DOHH2 (cell line): ENCODE data around the gene MAML1.
A peak's percentile ranks its signal among the peaks of the same experiment; 100 is the strongest.

ENCODE experiments used
- H3F3A ChIP-seq: fragments of 200-600 bp; sonication (generic), shearing (Covaris generic); 2 replicates; pipeline ENCODE4 v1.6.0; 2016; ENCODE audit warnings: antibody characterized with exemption, mild to moderate bottlenecking; ENCODE audit not compliant: control insufficient read depth, insufficient read depth
- H3K27ac ChIP-seq: fragments of 200-600 bp; sonication (generic); 2 replicates; pipeline ENCODE4 v1.5.1; 2014; ENCODE audit warnings: low read depth, mild to moderate bottlenecking, low read length, moderate library complexity
- H3K27me3 ChIP-seq: fragments of 200-600 bp; sonication (generic); 2 replicates; pipeline ENCODE4 v1.6.1; 2014; ENCODE audit warnings: mild to moderate bottlenecking, low read length, mixed read lengths; ENCODE audit not compliant: control insufficient read depth
- H3K36me3 ChIP-seq: fragments of 200-600 bp; sonication (generic); 2 replicates; pipeline ENCODE4 v1.6.1; 2014; ENCODE audit warnings: mild to moderate bottlenecking, low read length, moderate library complexity, mixed read lengths; ENCODE audit not compliant: control insufficient read depth
- H3K4me1 ChIP-seq: fragments of 200-600 bp; sonication (generic); 2 replicates; pipeline ENCODE4 v1.6.1; 2014; ENCODE audit warnings: mild to moderate bottlenecking, low read length, mixed read lengths; ENCODE audit not compliant: control insufficient read depth
- H3K4me2 ChIP-seq: fragments of 200-600 bp; sonication (generic); 2 replicates; pipeline ENCODE4 v1.6.0; 2014; ENCODE audit warnings: mild to moderate bottlenecking, low read length, moderate library complexity
- H3K4me3 ChIP-seq: fragments of 200-600 bp; sonication (generic); 2 replicates; pipeline ENCODE4 v1.5.1; 2014; ENCODE audit warnings: mild to moderate bottlenecking, low read length, mixed read lengths
- H3K79me2 ChIP-seq: fragments of 200-600 bp; sonication (generic); 2 replicates; pipeline ENCODE4 v1.6.1; 2014; ENCODE audit warnings: mild to moderate bottlenecking, low read length, mixed read lengths; ENCODE audit not compliant: control insufficient read depth
- H3K9me2 ChIP-seq: fragments of 200-600 bp; sonication (generic); replicated peaks from 2 replicates; pipeline ENCODE4 v1.6.1; 2014; ENCODE audit warnings: mild to moderate bottlenecking, low read length, mixed read lengths; ENCODE audit not compliant: control insufficient read depth
- H3K9me3 ChIP-seq: fragments of 200-600 bp; sonication (generic); 2 replicates; pipeline ENCODE4 v1.6.1; 2014; ENCODE audit warnings: antibody characterized with exemption, low read length, mixed read lengths; ENCODE audit not compliant: control insufficient read depth, insufficient read depth
- H4K20me1 ChIP-seq: fragments of 200-600 bp; sonication (generic); 2 replicates; pipeline ENCODE4 v1.6.0; 2014; ENCODE audit warnings: low read depth, mild to moderate bottlenecking, antibody characterized with exemption, low read length, moderate library complexity; ENCODE audit not compliant: control insufficient read depth, insufficient read depth
- CTCF ChIP-seq: fragments of 200-600 bp; sonication (generic); IDR thresholded peaks from one replicate; pipeline ENCODE4 v1.5.1; 2014; ENCODE audit warnings: antibody characterized with exemption, mild to moderate bottlenecking, low read depth, low read length; ENCODE audit not compliant: poor library complexity, severe bottlenecking
- EZH2phosphoT487 ChIP-seq: fragments of 200-600 bp; sonication (generic); IDR thresholded peaks from 2 replicates; pipeline ENCODE4 v1.6.1; 2017; ENCODE audit warnings: borderline replicate concordance, mild to moderate bottlenecking, antibody characterized with exemption, low read length, moderate library complexity, mixed read lengths

Gene MAML1

GRCh38 chr5:179800071-179800695, 67.6 kb downstream of the MAML1 start:
- Histone ChIP-seq H3K79me2 (peaks cover 15% of the 10 kb centered on the region), H4K20me1 (no peaks in the 10 kb centered on the region), H3K27ac (no peak overlapping the region), H3K4me1 (peaks cover 25% of the 10 kb centered on the region), H3K4me2 (no peak overlapping the region), H3K4me3 (no peak overlapping the region), H3F3A (no peaks in the 10 kb centered on the region), H3K27me3 (no peaks in the 10 kb centered on the region), H3K9me3 (no peaks in the 10 kb centered on the region), H3K36me3 (peaks cover 36% of the 10 kb centered on the region; the same call in 1 of the 2 replicates), H3K9me2 (no peaks in the 10 kb centered on the region)
- TF ChIP-seq EZH2phosphoT487 (no peak), CTCF (no peak)

GRCh38 chr5:179800696-179801201, 68.1 kb downstream of the MAML1 start:
- Histone ChIP-seq H3K9me2 (no peaks in the 10 kb centered on the region), H3K27ac (no peak overlapping the region), H3K4me3 (no peak overlapping the region), H3F3A (no peaks in the 10 kb centered on the region), H3K79me2 (peaks cover 21% of the 10 kb centered on the region), H3K9me3 (no peaks in the 10 kb centered on the region), H3K27me3 (no peaks in the 10 kb centered on the region), H3K36me3 (peaks cover 36% of the 10 kb centered on the region; the same call in 1 of the 2 replicates), H4K20me1 (no peaks in the 10 kb centered on the region), H3K4me1 (peaks cover 26% of the 10 kb centered on the region), H3K4me2 (no peak overlapping the region)
- TF ChIP-seq EZH2phosphoT487 (no peak), CTCF (no peak)

- Histone ChIP-seq H3K4me2 (no peak overlapping the region), H3K27me3 (no peaks in the 10 kb centered on the region), H4K20me1 (no peaks in the 10 kb centered on the region), H3K27ac (no peak overlapping the region), H3K9me2 (no peaks in the 10 kb centered on the region), H3K4me1 (peaks cover 23% of the 10 kb centered on the region), H3F3A (no peaks in the 10 kb centered on the region), H3K9me3 (no peaks in the 10 kb centered on the region), H3K36me3 (peaks cover 36% of the 10 kb centered on the region; the same call in 1 of the 2 replicates), H3K79me2 (peaks cover 24% of the 10 kb centered on the region), H3K4me3 (no peak overlapping the region)
- TF ChIP-seq EZH2phosphoT487 (no peak), CTCF (peak; percentile 74)
These were observed 68.9 kb downstream of the MAML1 start for GRCh38 chr5:179801304-179802206.
